GM18951 (cell line): ENCODE measurements around the gene USP13.

ENCODE experiments used
- POLR2A ChIP-seq: IDR thresholded peaks from 4 replicates; pipeline ENCODE4 v1.6.1; 2011; ENCODE audit warnings: mild to moderate bottlenecking; ENCODE audit not compliant: insufficient read length, insufficient read depth; ENCODE audit errors: extremely low read depth
- in situ Hi-C: fragments of 300-500 bp; cut with MboI; formaldehyde crosslinking; loops from one replicate; pipeline ENCODE4 v1.12.0; 2022; ENCODE audit warnings: low sequenced_read_pairs, mixed read lengths, inconsistent platforms; ENCODE audit not compliant: unreplicated experiment

USP13 gene

GRCh38 chr3:179652447-179653095 lies at the start of gene USP13:
USP13 (plus strand) TSS chr3:179653040; CDS start chr3:179653226, 186 bp downstream.
- in situ Hi-C loops = no loop called here
- TF ChIP-seq POLR2A = no peak

GRCh38 chr3:179603321-179603720 lies 49.5 kb upstream of the USP13 start:
- in situ Hi-C loops = no loop called here
- no peak for TF ChIP-seq POLR2A

- in situ Hi-C loops = no loop called here
- TF ChIP-seq POLR2A = no peak
These were observed 49.0 kb upstream of the USP13 start for GRCh38 chr3:179603831-179604230.

GRCh38 chr3:179604321-179605078 lies 48.3 kb upstream of the USP13 start, which contains the start of the genes MRPL47 and NDUFB5:
MRPL47 (minus strand) TSS chr3:179604638; CDS start chr3:179604624, 14 bp downstream.
NDUFB5 (plus strand) TSS chr3:179604794; CDS start chr3:179604816, 22 bp downstream.
- in situ Hi-C loops = no loop called here
- TF ChIP-seq POLR2A = peak; percentile 84

- in situ Hi-C loops = no loop called here
These were observed 46.2 kb upstream of the USP13 start for GRCh38 chr3:179606534-179607085.

GRCh38 chr3:179608931-179609720 lies 43.7 kb upstream of the USP13 start:
- in situ Hi-C loops = no loop called here
- no peak for TF ChIP-seq POLR2A

More at GRCh38 chr3:179606534-179607085, 46.2 kb upstream of the USP13 start:
- no peak for TF ChIP-seq POLR2A

- no peak for TF ChIP-seq POLR2A
These were observed 42.8 kb upstream of the USP13 start for GRCh38 chr3:179610066-179610465.

GRCh38 chr3:179613807-179614206 lies 39.0 kb upstream of the USP13 start:
- in situ Hi-C loops = no loop called here
- no peak for TF ChIP-seq POLR2A

More at GRCh38 chr3:179610066-179610465, 42.8 kb upstream of the USP13 start:
- in situ Hi-C loops = no loop called here

GRCh38 chr3:179615458-179616173 lies 37.2 kb upstream of the USP13 start:
- in situ Hi-C loops = no loop called here

GRCh38 chr3:179622023-179622422 lies 30.8 kb upstream of the USP13 start:
- no peak for TF ChIP-seq POLR2A

More at GRCh38 chr3:179615458-179616173, 37.2 kb upstream of the USP13 start:
- no peak for TF ChIP-seq POLR2A

GRCh38 chr3:179624451-179624850 lies 28.4 kb upstream of the USP13 start:
- TF ChIP-seq POLR2A = no peak
- in situ Hi-C loops = no loop called here

More at GRCh38 chr3:179622023-179622422, 30.8 kb upstream of the USP13 start:
- in situ Hi-C loops = no loop called here

GRCh38 chr3:179630753-179631451 lies 21.9 kb upstream of the USP13 start:
- in situ Hi-C loops = no loop called here
- TF ChIP-seq POLR2A = no peak

GRCh38 chr3:179640469-179640868 lies 12.4 kb upstream of the USP13 start:
- in situ Hi-C loops = no loop called here
- no peak for TF ChIP-seq POLR2A
